Transverse colon (tissue), 4 donors: ENCODE results near the gene FOSB.

Experiments
- CTCF ChIP-seq, 5 experiments: fragments of 200-600 bp in 3 of 5; fragments of 450-650 bp in 2 of 5; sonication (generic) in 3 of 5; IDR thresholded peaks; 1 replicate in 2 of 5; 2 replicates in 3 of 5; pipeline ENCODE4 v1.5.1; 2016 to 2017; ENCODE audit warnings: antibody characterized with exemption in 5 of 5, inconsistent platforms in 3 of 5, mild to moderate bottlenecking in 2 of 5, moderate library complexity in 1 of 5
- EP300 ChIP-seq: sonication (generic); formaldehyde crosslinking; IDR thresholded peaks from one replicate; pipeline ENCODE4 v1.6.1; 2017; ENCODE audit warnings: antibody characterized with exemption, low read depth
- POLR2A ChIP-seq: fragments of 450-650 bp; IDR thresholded peaks from one replicate; pipeline ENCODE4 v1.6.1; 2016; ENCODE audit warnings: antibody characterized with exemption, mild to moderate bottlenecking, moderate library complexity
- POLR2AphosphoS5 ChIP-seq, 3 donors: sonication (generic); formaldehyde crosslinking; IDR thresholded peaks; one replicate each; pipeline ENCODE4 v1.6.1; 2016; ENCODE audit warnings: antibody characterized with exemption in 3 of 3

DNA sequence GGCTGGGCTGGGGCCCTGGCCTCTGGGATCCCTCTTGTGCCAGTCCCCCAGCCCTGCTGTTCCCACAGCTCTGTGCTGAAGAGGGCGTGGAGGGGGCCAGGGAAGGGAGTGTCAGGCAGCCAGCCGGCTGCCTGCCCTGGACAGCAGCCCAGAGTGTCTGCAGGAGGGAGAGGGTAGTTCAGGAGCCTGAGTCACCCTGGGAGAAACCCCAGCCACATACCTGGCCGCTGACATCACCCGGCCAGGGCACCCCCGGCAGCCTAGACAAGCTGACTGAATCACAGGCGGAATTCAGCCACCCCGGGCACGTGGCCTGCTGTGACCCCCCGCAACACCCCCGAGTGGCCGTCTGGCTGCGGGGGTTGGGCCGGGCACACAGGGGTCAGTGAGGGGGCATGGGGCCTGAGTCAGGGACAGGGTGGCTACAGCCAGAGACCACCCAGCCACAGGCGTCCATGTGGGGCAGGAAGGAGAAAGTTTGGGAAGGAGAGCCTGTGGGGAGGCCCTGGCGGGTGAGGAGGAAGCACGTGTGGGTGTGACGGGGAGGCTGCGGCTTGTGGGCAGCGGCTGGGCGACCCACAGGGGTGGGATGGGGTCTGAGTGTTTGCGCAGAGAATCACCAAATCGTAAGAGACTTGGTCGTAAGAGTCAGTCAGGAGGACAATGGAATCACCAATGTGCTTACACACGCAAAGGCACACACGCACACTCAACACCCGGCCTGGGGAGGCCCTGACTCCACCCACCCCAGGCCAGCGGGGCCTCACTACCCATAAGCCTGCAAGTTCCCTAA lies 11.9 kb upstream of the FOSB start:
- peak in 2 of 5 experiments; percentile 26 to 28 for TF ChIP-seq CTCF (IDR thresholded peaks at IDR 0.05)
- TF ChIP-seq EP300, result peak; percentile 83
- TF ChIP-seq POLR2A, result peak; percentile 52
- peak; percentile 72 to 85 (median 83) for TF ChIP-seq POLR2AphosphoS5 (IDR thresholded peaks at IDR 0.05)
